MM.1S (cell line): ENCODE results near the gene RREB1.

ENCODE experiments used
- EZH2 ChIP-seq: fragments of 300-600 bp; sonication (generic); optimal IDR thresholded peaks from 2 replicates; pipeline ENCODE3; 2017; ENCODE audit warnings: low read depth, mild to moderate bottlenecking, antibody characterized with exemption, low read length, mixed read lengths
- EZH2phosphoT487 ChIP-seq: fragments of 300-600 bp; sonication (generic); IDR thresholded peaks from 2 replicates; pipeline ENCODE4 v1.6.1; 2018; ENCODE audit warnings: antibody characterized with exemption, low read length
- TF ChIP-seq, protein P1 (sequence below): fragments of 300-600 bp; sonication (generic); IDR thresholded peaks from 2 replicates; pipeline ENCODE4 v1.5.1; 2016; ENCODE audit warnings: antibody characterized with exemption, low read length, mixed read lengths

DNA sequence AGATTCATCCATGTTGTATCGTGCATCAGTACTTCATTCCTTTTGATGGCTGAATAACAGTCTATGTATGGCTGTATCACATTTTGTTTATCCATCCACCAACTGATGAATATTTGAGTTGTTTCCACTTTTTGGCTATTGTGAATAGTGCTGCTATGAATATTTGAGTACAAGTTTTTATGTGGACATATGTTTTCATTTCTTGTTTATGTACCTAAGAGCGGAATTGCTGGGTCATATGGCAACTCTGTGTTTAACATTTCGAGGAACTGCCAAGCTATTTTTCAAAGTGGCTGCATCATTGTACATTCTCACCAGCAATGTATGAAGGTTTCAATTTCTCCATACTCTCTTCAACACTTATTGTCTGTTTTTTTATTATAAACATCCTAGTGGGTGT, 3.0 kb upstream of the RREB1 start:
- TF ChIP-seq, protein P1, sequence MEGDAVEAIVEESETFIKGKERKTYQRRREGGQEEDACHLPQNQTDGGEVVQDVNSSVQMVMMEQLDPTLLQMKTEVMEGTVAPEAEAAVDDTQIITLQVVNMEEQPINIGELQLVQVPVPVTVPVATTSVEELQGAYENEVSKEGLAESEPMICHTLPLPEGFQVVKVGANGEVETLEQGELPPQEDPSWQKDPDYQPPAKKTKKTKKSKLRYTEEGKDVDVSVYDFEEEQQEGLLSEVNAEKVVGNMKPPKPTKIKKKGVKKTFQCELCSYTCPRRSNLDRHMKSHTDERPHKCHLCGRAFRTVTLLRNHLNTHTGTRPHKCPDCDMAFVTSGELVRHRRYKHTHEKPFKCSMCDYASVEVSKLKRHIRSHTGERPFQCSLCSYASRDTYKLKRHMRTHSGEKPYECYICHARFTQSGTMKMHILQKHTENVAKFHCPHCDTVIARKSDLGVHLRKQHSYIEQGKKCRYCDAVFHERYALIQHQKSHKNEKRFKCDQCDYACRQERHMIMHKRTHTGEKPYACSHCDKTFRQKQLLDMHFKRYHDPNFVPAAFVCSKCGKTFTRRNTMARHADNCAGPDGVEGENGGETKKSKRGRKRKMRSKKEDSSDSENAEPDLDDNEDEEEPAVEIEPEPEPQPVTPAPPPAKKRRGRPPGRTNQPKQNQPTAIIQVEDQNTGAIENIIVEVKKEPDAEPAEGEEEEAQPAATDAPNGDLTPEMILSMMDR = no peak
- TF ChIP-seq EZH2 (no peak), EZH2phosphoT487 (no peak)
